Mesodermal cell (in vitro differentiated cells): ENCODE measurements around the gene PIAS4.

ENCODE experiments used
- H3K27ac ChIP-seq: 2 replicates; pipeline ENCODE4 v1.7.0; 2013; ENCODE audit warnings: mild to moderate bottlenecking, low read depth, low read length, moderate library complexity; ENCODE audit not compliant: severe bottlenecking
- H3K36me3 ChIP-seq: 2 replicates; pipeline ENCODE4 v1.7.1; 2013; ENCODE audit warnings: mild to moderate bottlenecking, low read length, moderate library complexity; ENCODE audit not compliant: control insufficient read depth, insufficient read depth
- H3K4me1 ChIP-seq: one replicate; pipeline ENCODE4 v1.7.1; 2013; ENCODE audit warnings: mild to moderate bottlenecking, low read length; ENCODE audit not compliant: insufficient read depth, control insufficient read depth, poor library complexity, severe bottlenecking
- H3K4me3 ChIP-seq: 2 replicates; pipeline ENCODE4 v1.7.0; 2013; ENCODE audit warnings: low read length, control low read depth, mild to moderate bottlenecking; ENCODE audit not compliant: insufficient read depth, poor library complexity, severe bottlenecking; ENCODE audit errors: extremely low read depth
- H3K9me3 ChIP-seq: 2 replicates; pipeline ENCODE4 v1.7.1; 2013; ENCODE audit warnings: mild to moderate bottlenecking, low read length, moderate library complexity; ENCODE audit not compliant: control insufficient read depth
- WGBS, 2 experiments: methylation state at CpG; one replicate each; pipeline ENCODE4 v1.1.5; 2013; ENCODE audit warnings: missing lambda C conversion rate in 2 of 2; ENCODE audit not compliant: insufficient coverage in 2 of 2; 5-methylcytosine and 5-hydroxymethylcytosine counted together

The PIAS4 gene

DNA sequence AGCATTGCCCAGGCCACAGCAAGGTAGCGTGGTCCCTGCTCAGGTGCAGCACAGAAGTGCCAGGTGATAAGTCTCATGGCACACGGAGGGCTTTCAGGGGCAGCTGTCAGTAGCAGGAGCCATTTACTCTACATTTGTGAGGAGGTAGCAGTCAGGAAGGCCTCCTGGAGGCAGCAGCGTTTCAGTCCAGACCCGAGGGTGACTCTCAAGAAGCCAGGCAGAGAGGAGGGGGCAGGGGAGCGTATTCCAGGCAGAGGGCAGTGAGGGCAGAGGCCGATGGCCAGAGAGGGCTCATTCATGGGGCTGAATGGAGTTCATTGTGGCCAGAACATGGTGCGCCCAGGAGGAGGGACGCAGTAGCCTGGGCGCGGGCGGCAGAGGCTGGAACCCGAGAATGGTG is 8.9 kb downstream of the PIAS4 start:
- Histone ChIP-seq H3K4me1 (no peaks in the 10 kb centered on the region), H3K36me3 (peaks cover 79% of the 10 kb centered on the region), H3K9me3 (no peaks in the 10 kb centered on the region), H3K27ac (no peak overlapping the region), H3K4me3 (no peak overlapping the region)
- 93 to 97% methylated on average over 12 of the region's 12 CpGs for WGBS, 2 experiments

- 99% methylated on average over 12 to 13 of the region's 15 CpGs for WGBS, 2 experiments
- H3K9me3 ChIP-seq, result no peaks in the 10 kb centered on the region
- H3K4me1 ChIP-seq, result no peaks in the 10 kb centered on the region
- peaks cover 81% of the 10 kb centered on the region for H3K36me3 ChIP-seq
- no peak overlapping the region for H3K27ac ChIP-seq
- H3K4me3 ChIP-seq, result no peak overlapping the region
These were observed 9.5 kb downstream of the PIAS4 start for GRCh38 chr19:4016903-4017638.

DNA sequence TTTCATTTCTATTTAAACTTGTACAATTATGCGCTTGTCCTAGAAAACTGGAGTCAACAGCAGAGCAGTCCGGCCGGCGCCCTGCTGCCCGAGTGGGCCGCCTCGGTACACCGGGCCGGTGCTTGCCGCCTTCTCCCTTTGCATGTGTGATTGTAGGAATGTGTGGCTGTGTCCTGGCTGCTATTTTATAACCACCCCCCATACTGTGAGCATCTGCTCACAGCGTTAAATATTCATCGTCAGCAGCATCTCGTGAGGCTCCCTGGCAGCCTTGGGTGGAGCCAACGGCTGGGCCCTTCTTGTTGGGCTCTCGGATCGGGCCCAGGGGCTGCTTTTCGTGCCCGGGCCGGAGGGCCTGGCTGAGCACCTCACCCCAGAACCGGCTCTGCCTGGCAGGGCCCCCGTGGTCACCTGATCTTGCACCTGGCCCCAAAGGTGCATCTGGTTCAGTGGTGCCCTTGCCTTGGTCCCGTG is 10.6 kb downstream of the PIAS4 start:
- H3K36me3 ChIP-seq, result peaks cover 76% of the 10 kb centered on the region
- 89 to 96% methylated on average over 13 to 16 of the region's 22 CpGs for WGBS, 2 experiments
- H3K4me3 ChIP-seq, result no peak overlapping the region
- H3K9me3 ChIP-seq, result no peaks in the 10 kb centered on the region
- H3K27ac ChIP-seq, result no peak overlapping the region
- no peaks in the 10 kb centered on the region for H3K4me1 ChIP-seq

DNA sequence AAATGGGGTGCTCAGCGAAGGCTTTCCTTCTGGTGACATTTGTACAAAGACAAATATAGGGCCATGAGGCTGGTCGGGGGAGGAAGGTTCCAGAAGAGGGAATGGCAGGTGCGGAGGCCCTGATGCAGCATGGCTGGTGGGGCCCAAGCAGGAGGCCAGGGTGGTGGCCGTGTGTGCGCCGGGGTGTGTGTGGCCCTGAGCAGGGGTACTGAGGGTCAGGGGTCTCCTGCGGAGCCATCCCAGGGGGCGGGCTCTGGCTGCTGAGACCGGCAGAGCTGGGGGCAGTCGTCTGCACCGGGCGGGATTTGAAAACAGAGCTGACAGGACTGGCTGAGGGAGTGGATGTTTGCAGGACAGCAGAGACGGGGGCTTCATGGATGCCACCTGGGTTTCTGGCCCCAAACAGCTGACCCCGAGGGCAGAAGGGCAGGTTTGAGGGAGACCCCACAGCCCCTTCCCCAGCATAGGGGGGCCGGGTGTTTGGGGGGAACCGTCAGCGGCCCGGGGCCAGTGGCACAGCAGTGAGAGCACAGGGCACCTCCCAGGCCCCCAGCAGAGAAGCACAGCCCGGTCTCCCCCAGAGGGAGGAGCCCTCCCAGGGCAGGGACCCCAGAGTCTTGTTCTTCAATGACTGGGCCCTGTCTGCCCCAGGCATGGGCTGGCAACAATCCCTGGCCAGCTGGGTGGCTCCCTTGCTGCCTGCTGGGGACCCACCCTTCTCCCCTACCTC is 11.4 kb downstream of the PIAS4 start:
- Histone ChIP-seq H3K27ac (no peak overlapping the region), H3K9me3 (no peaks in the 10 kb centered on the region), H3K36me3 (peaks cover 74% of the 10 kb centered on the region), H3K4me3 (no peak overlapping the region), H3K4me1 (no peaks in the 10 kb centered on the region)
- 97% methylated on average over 16 to 19 of the region's 19 CpGs for WGBS, 2 experiments

DNA sequence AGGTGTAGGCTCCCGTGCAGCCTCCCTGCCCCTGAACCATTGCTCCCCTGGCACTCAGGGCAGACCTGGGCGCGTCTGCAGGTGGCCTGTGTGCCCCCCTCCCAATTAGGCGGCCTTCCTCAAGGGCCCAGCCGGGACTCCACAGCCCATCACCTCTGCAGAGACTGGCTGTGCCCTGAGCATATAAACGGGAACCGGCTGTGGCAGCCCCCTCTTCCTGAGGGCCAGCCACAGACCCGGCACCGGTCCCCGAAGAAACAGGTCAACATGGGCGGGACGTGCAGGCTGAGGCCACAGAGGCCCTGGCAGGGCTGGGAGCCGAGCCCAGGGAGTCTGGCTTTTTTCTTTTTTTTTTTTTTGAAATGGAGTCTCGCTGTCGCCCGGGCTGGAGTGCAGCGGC is 12.0 kb downstream of the PIAS4 start:
- Histone ChIP-seq H3K4me3 (no peak overlapping the region), H3K27ac (no peak overlapping the region), H3K36me3 (peaks cover 73% of the 10 kb centered on the region), H3K9me3 (no peaks in the 10 kb centered on the region), H3K4me1 (no peaks in the 10 kb centered on the region)
- 89 to 96% methylated on average over 13 of the region's 17 CpGs for whole genome bisulfite sequencing, 2 experiments

DNA sequence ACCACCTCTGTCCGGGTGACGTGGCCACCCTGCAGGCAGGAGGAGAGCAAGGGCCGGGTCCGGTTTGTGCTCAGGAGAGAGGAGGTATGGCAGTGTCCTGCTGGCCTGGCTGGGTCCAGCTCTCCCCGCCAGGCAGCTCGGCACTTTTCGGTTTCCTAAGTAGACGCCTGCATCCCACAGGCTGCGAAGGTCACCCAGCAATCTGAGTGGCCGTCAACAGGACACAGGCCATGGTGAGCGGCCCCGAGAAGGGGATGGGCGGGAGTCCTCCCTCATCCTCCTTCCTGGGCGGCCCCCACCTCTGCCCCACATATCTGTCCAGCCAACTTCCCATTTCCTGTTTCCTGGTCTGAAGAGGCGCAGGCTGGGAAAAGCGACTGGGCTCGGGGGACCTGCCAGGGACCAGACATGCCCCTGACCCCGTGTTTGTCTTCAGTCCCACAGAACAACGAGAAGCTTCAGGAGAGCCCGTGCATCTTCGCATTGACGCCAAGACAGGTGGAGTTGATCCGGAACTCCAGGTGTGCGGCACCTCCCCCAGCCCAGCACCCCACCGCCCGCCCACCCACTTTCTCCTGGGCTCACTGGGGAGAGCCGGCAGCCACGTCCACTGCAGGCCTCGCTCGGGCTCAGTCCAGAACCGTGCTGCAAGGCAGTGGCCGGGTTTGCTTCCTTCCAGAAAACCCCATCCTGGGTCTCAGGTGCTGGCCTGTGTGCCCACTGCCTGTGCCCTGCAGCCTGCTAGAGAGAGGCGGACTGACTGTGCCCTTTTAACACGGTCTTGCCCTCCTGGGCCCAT is 16.3 kb downstream of the PIAS4 start:
- H3K4me3 ChIP-seq, result no peak overlapping the region
- H3K27ac ChIP-seq, result no peak overlapping the region
- WGBS, 2 experiments, result 90 to 95% methylated on average over 30 to 34 of the region's 34 CpGs
- H3K9me3 ChIP-seq, result no peaks in the 10 kb centered on the region
- peaks cover 72% of the 10 kb centered on the region for H3K36me3 ChIP-seq
- no peaks in the 10 kb centered on the region for H3K4me1 ChIP-seq

DNA sequence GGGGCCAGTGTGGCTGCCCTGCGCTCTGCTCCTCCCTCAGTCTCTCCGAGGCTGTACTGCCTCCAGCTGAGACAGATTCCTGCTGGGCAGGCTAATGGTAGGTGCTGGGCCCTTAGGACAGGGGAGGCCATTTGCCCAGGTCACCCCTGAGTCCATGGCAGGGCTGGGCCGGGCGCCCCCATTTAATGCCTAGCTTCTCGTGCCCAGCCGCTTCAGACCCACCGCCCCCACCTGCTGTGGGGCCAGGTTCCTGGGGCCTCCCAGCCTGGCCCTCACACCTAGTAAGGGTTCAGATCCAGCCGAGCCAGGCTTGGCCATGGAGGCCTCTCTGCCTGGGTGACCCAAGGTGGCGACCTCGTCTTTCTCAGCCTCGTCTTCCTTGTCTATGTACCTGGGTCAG is 17.8 kb downstream of the PIAS4 start:
- Histone ChIP-seq H3K4me1 (no peaks in the 10 kb centered on the region), H3K9me3 (no peaks in the 10 kb centered on the region), H3K36me3 (peaks cover 69% of the 10 kb centered on the region), H3K27ac (no peak overlapping the region), H3K4me3 (no peak overlapping the region)
- 72 to 73% methylated on average over 9 to 11 of the region's 11 CpGs for WGBS, 2 experiments

DNA sequence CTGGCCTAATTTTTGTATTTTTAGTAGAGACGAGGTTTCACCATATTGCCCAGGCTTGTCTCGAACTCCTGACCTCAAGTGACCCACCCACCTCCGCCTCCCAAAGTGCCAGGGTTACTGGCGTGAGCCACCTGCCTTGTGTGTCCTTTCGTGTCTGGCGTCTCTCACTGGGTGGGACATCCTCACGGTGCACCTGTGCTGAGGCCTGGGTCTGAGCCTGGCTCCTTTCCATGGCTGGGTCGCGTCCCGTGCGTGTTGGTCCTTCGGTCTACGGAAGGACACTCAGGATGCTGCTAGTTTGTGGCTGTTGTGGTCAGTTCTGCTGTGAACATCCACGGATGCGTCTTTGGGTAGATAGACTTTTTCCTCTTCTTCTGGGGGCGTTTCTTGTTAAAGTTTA is 19.6 kb downstream of the PIAS4 start:
- peaks cover 68% of the 10 kb centered on the region for H3K36me3 ChIP-seq
- no peaks in the 10 kb centered on the region for H3K9me3 ChIP-seq
- no peak overlapping the region for H3K27ac ChIP-seq
- H3K4me3 ChIP-seq, result no peak overlapping the region
- WGBS, 2 experiments, result 97% methylated on average over 14 to 15 of the region's 16 CpGs
- H3K4me1 ChIP-seq, result no peaks in the 10 kb centered on the region

- no peak overlapping the region for H3K27ac ChIP-seq
- 94 to 96% methylated on average over 37 to 41 of the region's 48 CpGs for WGBS, 2 experiments
- H3K36me3 ChIP-seq, result peaks cover 61% of the 10 kb centered on the region
- no peak overlapping the region for H3K4me3 ChIP-seq
- no peaks in the 10 kb centered on the region for H3K4me1 ChIP-seq
- no peaks in the 10 kb centered on the region for H3K9me3 ChIP-seq
These were observed 21.1 kb downstream of the PIAS4 start for GRCh38 chr19:4028334-4029246.

GRCh38 chr19:4029247-4029614 is 21.7 kb downstream of the PIAS4 start:
- H3K4me3 ChIP-seq, result no peak overlapping the region
- no peaks in the 10 kb centered on the region for H3K4me1 ChIP-seq
- no peak overlapping the region for H3K27ac ChIP-seq
- H3K36me3 ChIP-seq, result peaks cover 61% of the 10 kb centered on the region
- 96 to 99% methylated on average over 11 of the region's 18 CpGs for WGBS, 2 experiments
- H3K9me3 ChIP-seq, result no peaks in the 10 kb centered on the region
